ENCODE measurements around the gene GNMT.

GRCh38 chr6:43007126-43007525, 46.6 kb downstream of the GNMT start:
- TF ChIP-seq GATA2 (IDR thresholded peaks at IDR 0.05; ENCODE audit: low read depth, low read length) = no peak
- no peak for TF ChIP-seq GATA3 (IDR thresholded peaks at IDR 0.05; ENCODE audit: low read depth, low read length)

All from SH-SY5Y (cell line).